Right lobe of liver (tissue), 6 donors: ENCODE data around the gene PLXNB3. TPM values are rescaled to one million over a fixed set of nuclear protein-coding genes. Genes with fewer than 3 reads are reported as not detected.

Experiments
- ATAC-seq, 4 donors: fragments of 200-7000 bp; cut with Tn5 transposase; one replicate each; pipeline ENCODE4 v1.9.1; 2020; ENCODE audit warnings: mild to moderate bottlenecking in 4 of 4, moderate library complexity in 4 of 4
- DNase-seq, 3 donors: peaks; one replicate each; pipeline ENCODE4 v3.0.0-alpha.2; 2020
- H3K27ac ChIP-seq, 3 donors: fragments of 200-600 bp; one replicate each; pipeline ENCODE4 v1.8.0; 2022
- H3K27me3 ChIP-seq, 2 donors: fragments of 200-600 bp; one replicate each; pipeline ENCODE4 v1.8.0; 2022
- H3K36me3 ChIP-seq, 4 donors: fragments of 200-600 bp; sonication (generic) in 1 of 4; one replicate each; pipeline versions ENCODE4 v1.5.1 to v1.8.0; 2017 to 2022; ENCODE audit warnings: control low read depth in 1 of 4
- H3K4me1 ChIP-seq, 4 donors: fragments of 200-600 bp; sonication (generic) in 1 of 4; one replicate each; pipeline versions ENCODE4 v1.5.1 to v1.8.0; 2017 to 2022; ENCODE audit warnings: control low read depth in 1 of 4
- H3K4me3 ChIP-seq, 3 donors: fragments of 200-600 bp; one replicate each; pipeline ENCODE4 v1.8.0; 2022
- H3K9me3 ChIP-seq, 4 donors: fragments of 200-600 bp; sonication (generic) in 1 of 4; one replicate each; pipeline versions ENCODE4 v1.5.1 to v1.8.0; 2017 to 2022; ENCODE audit warnings: control low read depth in 1 of 4
- CTCF ChIP-seq, 4 donors: fragments of 200-600 bp in 3 of 4; fragments of 450-650 bp in 1 of 4; IDR thresholded peaks; one replicate each; pipeline versions ENCODE4 v1.5.1 to v1.8.0; 2016 to 2022; ENCODE audit warnings: antibody characterized with exemption in 4 of 4, mild to moderate bottlenecking in 2 of 4
- POLR2A ChIP-seq: fragments of 450-650 bp; IDR thresholded peaks from one replicate; pipeline ENCODE4 v1.6.1; 2017; ENCODE audit warnings: antibody characterized with exemption, mild to moderate bottlenecking
- WGBS: methylation state at CpG from one replicate; pipeline ENCODE4 v1.1.6; 2018; ENCODE audit warnings: low coverage, low lambda C conversion rate; ENCODE audit not compliant: insufficient coverage; ENCODE audit errors: missing lambda C conversion rate; 5-methylcytosine and 5-hydroxymethylcytosine counted together
- intact Hi-C, 2 donors: fragments of 100-400 bp; cut with DNase I; formaldehyde crosslinking; loops; one replicate each; pipeline versions ENCODE4 v1.11.2 to v1.14.1; 2022
- total RNA-seq, 6 experiments: library from RNA; depleted of rRNA in 2 of 6; stranded (reverse); fragments of >200 nt in 2 of 6; fragmentation: NEBNext Ultra II Directional in 3 of 6; extraction: Animal tissue kit (Norgen Biotek cat#: 25700) in 3 of 6; gene quantifications; one replicate each; pipeline versions ENCODE4 v1.1.0 to v1.2.4, GENCODE V29; 2016 to 2023
- donor health status: DM: no; HTN: yes; CAD: no.
- donor health status: DM: no; HTN: no; CAD: no.
- donor health status: DM: no; HTN: no; CAD: no.
- donor health status: DM: no; HTN: yes; CAD: no.
- donor health status: DM: no; HTN: yes; CAD: no.

The PLXNB3 gene
- total RNA-seq, 6 experiments from 2014 or later, result 0.55 to 1.7 (median 0.94) TPM

GRCh38 chrX:153767674-153768055, 3.6 kb downstream of the PLXNB3 start:
- intact Hi-C loops, result loop anchor here in 1 of 2 donors (5.0 kb wide), 1 partner anchor 180 kb away; no protein-coding TSS in a partner anchor
- no peak overlapping the region for H3K27ac ChIP-seq
- no peaks in the 10 kb centered on the region for H3K9me3 ChIP-seq
- WGBS, result no CpG with 5 or more reads among the region's 20 CpGs
- ATAC-seq (no peak), DNase-seq (peak in 2 of 3 donors; percentile 10 to 23)
- no peaks in the 10 kb centered on the region for H3K36me3 ChIP-seq
- no peaks in the 10 kb centered on the region for H3K27me3 ChIP-seq
- TF ChIP-seq POLR2A (no peak), CTCF (IDR thresholded peaks at IDR 0.05) (no peak)
- no peaks in the 10 kb centered on the region for H3K4me1 ChIP-seq
- H3K4me3 ChIP-seq, result no peak overlapping the region

GRCh38 chrX:153768311-153769157, 4.5 kb downstream of the PLXNB3 start:
- no peak for TF ChIP-seq POLR2A
- H3K27ac ChIP-seq, result no peak overlapping the region
- H3K36me3 ChIP-seq, result no peaks in the 10 kb centered on the region
- no peaks in the 10 kb centered on the region for H3K27me3 ChIP-seq
- H3K9me3 ChIP-seq, result no peaks in the 10 kb centered on the region
- WGBS, result 100% methylated on average over 1 of the region's 22 CpGs
- no peaks in the 10 kb centered on the region for H3K4me1 ChIP-seq
- peak in 2 of 3 donors; percentile 23 to 27 for DNase-seq
- ATAC-seq, result no peak
- intact Hi-C loops, result loop anchor here in 1 of 2 donors (5.0 kb wide), 1 partner anchor 179 kb away; no protein-coding TSS in a partner anchor
- no peak overlapping the region for H3K4me3 ChIP-seq

- no peak for TF ChIP-seq CTCF (IDR thresholded peaks at IDR 0.05)
- no peak for TF ChIP-seq POLR2A
- Histone ChIP-seq H3K4me3 (no peak overlapping the region), H3K27me3 (no peaks in the 10 kb centered on the region), H3K4me1 (no peaks in the 10 kb centered on the region), H3K9me3 (no peaks in the 10 kb centered on the region), H3K36me3 (no peaks in the 10 kb centered on the region), H3K27ac (no peak overlapping the region)
- intact Hi-C loops, result loop anchor here in 1 of 2 donors (5.0 kb wide), 1 partner anchor 178 kb away; no protein-coding TSS in a partner anchor
- DNase-seq (peak in 1 of 3 donors; percentile 13), ATAC-seq (no peak)
- 84% methylated on average over 7 of the region's 23 CpGs for WGBS
Observed at GRCh38 chrX:153769158-153769864, 5.3 kb downstream of the PLXNB3 start.

GRCh38 chrX:153769865-153770600, 6.0 kb downstream of the PLXNB3 start:
- ATAC-seq (no peak), DNase-seq (peak in 1 of 3 donors; percentile 15)
- H3K27me3 ChIP-seq, result no peaks in the 10 kb centered on the region
- no peaks in the 10 kb centered on the region for H3K4me1 ChIP-seq
- H3K36me3 ChIP-seq, result no peaks in the 10 kb centered on the region
- 79% methylated on average over 6 of the region's 25 CpGs for WGBS
- H3K9me3 ChIP-seq, result no peaks in the 10 kb centered on the region
- no peak overlapping the region for H3K27ac ChIP-seq
- TF ChIP-seq CTCF (IDR thresholded peaks at IDR 0.05), result no peak
- no peak for TF ChIP-seq POLR2A
- intact Hi-C loops, result loop anchor here in 1 of 2 donors (5.0 kb wide), 1 partner anchor 177 kb away; no protein-coding TSS in a partner anchor
- no peak overlapping the region for H3K4me3 ChIP-seq
